HG03097 (cell line): ENCODE measurements around the gene SIDT2.
A peak's percentile ranks its signal among the peaks of the same experiment; 100 is the strongest.
"Not testable (repeated sequence)": the region's sequence is repeated elsewhere in the genome, so short reads cannot be mapped to it uniquely, and the experiment has no call there.

Experiments used
- ATAC-seq: cut with Tn5 transposase; IDR thresholded peaks from one replicate; pipeline ENCODE4 v1.9.1; 2021; ENCODE audit not compliant: unreplicated experiment, low FRiP score

SIDT2 gene

DNA sequence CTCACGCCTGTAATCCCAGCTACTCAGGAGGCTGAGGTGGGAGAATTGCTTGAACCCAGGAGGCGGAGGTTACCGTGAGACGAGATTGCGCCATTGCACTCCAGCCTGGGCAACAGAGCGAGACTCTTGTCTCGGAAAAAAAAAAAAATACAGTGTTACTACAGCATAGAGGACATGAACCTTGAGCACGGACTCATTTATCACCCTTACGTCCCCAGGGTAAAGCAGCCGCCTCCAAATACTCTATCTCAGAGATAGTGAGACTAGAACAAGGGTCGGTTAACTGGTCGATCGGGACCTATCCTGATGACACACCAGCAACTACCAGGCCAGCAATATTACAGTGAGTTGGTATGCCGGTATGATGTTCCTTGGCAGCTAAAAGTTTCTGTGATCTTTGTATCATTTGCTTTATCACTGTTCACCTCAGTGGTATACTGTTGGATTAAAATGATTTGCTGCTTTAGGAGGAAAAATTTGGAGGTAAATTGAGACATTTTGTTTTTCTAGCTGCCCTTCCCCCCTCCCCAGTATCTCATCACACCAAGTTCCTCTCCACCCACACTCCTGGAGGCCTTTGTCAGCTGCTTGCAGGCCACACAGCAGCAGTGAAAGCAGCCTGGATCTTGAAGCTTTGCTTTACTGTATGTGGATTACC is 7.0 kb upstream of the SIDT2 start:
- no peak for ATAC-seq

DNA sequence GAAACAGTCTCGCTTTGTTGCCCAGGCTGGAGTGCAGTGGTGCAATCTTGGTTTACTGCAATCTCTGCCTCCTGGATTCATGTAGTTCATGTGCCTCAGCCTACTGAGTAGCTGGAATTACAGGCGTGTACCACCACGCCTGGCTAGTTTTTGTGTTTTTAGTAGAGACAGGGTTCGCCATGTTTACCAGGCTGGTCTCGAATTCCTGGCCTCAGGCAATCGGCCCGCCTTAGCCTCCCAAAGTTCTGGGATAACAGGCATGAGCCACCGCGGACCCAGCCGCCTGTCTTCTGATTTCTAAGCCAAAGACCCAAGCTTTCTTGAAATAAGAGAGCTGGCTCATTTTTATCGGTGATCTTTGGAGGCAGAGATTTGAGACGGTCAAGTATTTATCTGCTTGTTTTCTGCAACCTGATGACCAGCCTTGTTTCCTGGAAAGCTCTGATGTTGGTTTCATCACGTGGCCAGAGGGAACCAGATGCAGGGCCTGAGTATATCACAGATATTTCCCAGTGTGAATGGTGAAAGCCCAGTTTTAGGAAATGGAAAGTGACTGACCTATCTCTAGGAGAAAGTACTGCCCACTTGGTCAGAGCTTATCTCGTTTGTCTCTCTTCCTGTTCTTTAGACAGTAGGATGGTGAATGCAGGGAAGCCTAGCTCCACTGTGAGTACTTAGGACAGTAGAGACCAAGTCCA is 5.7 kb upstream of the SIDT2 start:
- ATAC-seq = no peak

DNA sequence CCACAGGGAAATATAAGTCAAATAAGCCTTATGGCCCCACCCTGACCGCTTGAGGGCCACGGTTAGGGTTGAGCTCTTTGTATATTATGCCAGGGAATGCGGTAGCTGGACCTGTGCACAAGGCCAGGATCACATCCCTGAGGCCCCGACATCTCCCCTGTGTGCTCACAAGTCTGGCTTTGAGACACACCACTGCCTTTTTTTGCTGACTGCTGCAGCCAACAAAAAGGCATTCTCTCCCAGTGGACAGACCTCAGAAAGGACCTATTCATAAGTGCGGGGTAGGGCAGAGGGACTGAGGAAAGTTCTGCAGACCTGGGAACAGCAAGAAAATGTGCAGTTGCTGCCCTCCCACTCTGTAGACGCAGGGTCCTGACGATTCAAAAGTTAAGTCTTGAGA is 3.4 kb upstream of the SIDT2 start:
- ATAC-seq = no peak

DNA sequence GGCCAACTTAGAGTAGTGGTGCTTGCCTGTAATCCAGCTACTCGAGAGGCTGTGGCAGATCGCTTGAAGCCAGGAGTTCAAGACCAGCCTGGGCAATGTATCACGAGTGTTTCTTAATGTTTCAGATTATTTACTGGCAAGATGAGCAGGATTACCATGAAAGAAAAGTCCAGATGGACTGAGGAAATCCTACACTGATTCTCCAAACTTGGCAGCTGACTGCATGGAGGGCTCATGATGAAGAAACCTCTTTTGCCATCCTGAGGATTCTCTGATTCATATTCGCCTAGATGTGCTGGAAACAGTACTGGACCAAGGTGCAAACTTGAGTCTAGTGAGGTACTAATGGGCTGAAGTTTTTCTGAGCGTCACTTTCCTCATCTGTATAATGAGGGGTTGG is 2.8 kb upstream of the SIDT2 start:
- no peak for ATAC-seq

DNA sequence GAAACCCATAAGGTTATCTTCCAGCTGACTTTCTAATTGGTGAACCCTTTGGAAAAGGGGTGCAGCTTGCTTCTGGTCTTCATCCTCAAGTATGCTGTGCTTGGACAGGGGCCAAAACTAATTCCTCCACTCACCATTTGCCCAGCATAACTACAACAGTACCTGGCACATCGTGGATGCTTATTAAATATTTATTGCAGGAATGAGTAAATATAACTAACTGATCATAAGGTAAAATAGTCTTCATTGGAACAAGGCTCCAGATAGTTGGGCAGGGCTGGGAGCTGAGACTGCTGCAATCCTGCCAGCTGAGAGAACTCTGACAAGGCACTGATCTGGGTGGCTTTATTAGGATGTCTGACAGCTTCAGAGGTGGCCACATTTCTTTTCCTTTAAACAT is 2.4 kb upstream of the SIDT2 start:
- ATAC-seq = no peak

DNA sequence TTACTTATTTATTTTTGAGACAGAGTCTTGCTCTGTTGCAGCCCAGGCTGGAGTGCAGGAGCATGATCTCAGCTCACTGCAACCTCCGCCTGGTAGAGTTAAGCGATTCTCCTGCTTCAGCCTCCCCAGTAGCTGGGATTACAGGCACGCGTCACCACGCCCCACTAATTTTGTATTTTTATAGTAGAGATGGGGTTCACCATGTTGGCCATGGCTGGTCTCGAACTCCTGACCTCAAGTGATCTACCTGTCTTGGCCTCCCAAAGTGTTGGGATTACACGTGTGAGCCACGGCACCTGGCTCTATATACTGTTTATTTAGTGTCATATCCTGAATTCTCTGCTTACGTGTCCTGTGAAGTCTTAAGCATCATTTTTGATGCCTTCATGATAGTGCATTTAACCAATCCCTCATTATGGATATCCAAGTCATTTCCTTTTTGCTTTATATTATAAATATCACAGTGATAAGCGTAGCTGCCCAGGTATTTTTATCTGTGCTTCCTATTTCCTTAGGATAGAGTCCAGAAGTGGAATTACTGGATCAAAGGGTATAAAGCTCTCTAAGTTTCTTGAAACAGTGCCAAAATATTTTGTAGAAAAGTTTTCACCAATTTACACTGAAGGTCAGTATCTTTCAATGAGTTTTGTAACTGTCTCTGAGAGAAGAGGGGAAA is 871 bp upstream of the SIDT2 start:
- ATAC-seq = no peak

DNA sequence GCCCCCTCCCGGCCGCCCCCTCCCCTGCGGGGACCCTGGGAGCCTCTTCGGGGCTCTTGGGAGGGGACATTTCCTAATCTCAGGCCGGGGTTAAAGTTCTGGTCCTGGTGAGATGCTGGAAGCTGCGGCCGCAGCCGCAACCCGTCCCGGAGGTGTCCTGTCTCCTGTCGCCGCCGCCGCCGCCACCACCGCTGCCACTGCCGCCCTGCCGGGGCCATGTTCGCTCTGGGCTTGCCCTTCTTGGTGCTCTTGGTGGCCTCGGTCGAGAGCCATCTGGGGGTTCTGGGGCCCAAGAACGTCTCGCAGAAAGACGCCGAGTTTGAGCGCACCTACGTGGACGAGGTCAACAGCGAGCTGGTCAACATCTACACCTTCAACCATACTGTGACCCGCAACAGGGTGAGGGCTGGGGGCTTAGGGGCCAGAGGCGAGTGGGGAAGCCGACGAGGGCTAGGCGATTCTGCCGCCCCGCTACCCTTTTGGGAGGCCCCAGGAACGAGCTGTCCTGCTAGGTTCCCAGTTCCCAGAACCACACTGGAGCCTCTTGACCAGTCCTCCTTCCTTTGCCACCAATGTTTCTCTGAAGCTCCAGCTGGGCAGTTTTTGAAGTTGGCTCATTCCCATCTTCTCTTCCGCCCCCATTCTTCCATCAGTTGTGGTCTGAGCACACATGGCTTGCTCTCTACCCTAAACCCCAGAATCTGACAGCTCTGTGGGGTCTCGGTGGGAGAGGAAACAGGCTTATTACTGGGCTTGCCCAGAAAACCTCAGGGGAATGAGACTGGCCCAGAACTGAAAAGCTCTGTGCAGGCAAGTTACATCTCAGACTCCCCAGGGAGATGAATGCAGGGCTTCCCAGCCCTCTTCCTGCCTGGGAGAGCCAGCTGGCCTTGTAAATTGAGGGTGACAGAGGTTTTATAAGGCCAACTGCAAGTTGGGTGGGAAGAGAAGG is 781 bp downstream of the SIDT2 start:
- ATAC-seq = peak; percentile 24

DNA sequence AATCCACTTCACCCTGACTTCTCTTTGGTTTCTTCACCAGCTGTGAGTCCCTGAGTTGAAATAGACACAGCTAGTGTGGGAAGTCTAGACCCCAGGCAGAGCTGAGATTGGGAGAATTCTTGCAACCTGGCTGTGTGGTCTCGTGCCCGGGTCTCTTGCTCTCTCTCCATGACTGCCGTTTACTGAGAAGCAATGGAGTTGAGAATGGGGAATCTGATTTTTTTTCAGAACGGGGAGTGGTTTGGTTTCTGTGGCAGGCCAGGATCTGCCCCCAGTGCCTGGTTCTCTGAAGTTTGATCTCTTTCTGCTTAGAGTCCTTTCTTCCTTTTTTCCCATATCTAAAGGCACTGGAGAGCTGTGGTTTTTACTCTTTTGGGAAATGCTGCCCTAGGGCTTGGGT is 1.5 kb downstream of the SIDT2 start:
- ATAC-seq = no peak

DNA sequence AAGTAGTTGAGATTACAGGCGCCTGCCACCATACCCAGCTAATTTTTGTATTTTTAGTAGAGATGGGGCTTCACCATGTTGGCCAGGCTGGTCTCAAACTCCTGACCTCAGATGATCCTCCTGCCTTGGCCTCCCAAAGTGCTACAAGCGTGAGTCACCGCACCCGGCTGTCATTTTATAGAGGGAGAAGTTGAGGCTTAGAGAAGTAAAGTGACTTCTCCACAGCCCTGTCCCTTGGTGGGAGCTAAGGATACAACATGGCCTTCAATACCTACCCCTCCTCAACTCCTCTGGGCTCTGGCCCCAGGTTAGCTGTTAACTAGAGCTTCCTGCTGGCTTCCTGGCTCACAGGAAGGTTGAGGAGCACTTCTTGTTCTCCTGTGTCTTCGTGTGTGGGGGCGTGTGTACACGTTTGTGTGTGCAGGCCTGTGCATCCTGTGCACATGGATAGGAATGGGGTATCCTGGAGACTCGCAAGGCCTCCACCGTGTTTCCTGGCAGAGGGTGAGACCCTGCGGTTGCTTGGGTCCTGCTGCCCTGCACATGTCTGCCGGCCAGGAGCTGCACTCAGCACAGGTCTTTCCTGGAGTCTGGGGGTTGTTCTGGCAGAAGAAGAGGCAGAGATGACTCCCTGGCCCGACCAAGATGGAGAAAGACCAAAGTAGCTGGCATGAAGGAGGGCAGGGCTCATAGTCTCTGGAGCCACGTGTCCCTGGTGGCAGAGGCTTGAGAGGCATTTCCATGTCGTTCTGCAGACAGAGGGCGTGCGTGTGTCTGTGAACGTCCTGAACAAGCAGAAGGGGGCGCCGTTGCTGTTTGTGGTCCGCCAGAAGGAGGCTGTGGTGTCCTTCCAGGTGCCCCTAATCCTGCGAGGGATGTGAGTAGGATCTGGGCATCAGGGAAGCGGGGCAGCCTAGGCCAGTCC is 2.4 kb downstream of the SIDT2 start:
- ATAC-seq = no peak

DNA sequence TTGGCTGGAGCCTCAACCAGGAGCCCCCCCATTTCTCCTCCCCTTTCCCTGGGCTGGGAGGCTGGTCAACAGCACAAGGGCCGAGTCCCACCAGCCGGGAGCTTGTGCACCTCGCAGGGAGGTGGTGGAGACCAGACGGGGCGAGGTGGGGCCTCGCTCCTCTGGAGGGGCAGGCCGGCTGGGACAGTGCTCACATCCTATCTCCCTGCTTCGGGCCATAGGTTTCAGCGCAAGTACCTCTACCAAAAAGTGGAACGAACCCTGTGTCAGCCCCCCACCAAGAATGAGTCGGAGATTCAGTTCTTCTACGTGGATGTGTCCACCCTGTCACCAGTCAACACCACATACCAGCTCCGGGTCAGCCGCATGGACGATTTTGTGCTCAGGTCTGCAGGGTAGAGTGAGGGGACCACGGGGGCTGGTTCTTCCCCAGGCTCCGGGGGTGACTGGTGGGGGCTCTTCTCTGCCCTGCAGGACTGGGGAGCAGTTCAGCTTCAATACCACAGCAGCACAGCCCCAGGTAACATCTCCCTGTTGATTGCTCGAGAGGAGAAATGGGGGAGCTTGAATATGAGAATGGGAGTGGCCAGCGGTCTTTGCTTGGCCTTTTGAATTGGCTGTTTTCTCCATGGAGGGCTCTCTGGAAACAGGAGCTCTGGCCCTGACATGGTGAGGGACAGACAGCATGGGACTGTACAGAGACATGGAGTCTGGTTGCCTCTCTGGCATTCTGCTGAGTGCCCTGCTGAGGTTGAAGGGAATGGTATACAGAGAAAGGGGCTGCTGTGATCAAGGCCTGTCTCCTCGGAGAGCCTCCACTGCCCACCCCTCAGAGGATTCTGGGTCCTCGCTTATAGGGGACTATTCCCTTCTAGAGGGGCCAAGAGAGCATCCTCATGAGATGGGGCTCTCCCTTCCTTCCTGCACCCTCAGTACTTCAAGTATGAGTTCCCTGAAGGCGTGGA is 3.3 kb downstream of the SIDT2 start:
- ATAC-seq = no peak

DNA sequence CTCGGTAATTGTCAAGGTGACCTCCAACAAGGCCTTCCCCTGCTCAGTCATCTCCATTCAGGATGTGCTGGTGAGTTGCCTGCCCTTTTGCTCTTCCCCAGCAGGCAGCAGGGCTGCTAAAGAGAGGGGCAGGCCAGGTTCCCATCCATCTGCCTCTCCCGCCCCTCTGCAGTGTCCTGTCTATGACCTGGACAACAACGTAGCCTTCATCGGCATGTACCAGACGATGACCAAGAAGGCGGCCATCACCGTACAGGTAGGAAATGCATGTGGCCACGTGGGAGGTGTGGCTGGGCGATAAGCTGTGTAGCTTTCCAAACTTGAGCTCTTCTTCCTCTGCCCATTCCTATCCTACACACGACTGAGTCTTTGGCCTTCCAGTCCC is 4.0 kb downstream of the SIDT2 start:
- no peak for ATAC-seq

DNA sequence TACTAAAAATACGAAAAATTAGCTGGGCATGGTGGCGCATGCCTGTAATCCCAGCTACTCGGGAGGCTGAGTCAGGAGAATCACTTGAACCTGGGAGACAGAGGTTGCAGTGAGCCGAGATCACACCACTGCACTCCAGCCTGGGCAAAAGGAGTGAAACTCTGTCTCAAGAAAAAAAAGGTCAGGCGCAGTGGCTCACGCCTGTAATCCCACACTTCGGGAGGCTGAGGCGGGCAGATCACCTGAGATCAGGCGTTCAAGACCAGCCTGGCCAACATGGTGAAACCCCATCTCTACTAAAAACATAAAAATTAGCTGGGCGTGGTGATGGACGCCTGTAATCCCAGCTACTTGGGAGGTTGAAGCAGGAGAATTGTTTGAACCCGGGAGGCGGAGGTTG is 4.6 kb downstream of the SIDT2 start:
- ATAC-seq = not testable (repeated sequence)

DNA sequence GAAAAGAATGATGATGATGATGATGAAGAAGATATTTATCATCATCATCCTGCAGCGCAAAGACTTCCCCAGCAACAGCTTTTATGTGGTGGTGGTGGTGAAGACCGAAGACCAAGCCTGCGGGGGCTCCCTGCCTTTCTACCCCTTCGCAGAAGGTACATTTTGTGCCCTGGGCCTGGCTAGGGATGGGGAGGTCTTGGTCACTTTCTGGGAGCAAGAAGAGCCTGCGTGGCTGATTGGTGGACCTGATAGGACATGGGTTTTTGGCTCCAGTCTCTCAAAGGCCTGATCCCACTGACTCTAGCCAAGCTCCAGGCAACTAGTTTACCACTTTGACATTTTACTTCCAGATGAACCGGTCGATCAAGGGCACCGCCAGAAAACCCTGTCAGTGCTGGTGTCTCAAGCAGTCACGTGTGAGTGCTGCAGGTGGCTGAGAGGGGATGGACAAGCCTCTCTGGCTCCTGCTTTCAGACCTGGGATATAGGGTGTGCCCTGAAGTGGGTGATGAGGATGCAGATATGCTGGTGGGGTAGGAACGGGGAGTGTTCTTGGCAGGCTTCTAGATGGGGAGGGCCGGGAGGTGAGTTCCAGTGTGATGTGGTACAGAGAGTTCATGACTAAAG is 5.3 kb downstream of the SIDT2 start:
- no peak for ATAC-seq

DNA sequence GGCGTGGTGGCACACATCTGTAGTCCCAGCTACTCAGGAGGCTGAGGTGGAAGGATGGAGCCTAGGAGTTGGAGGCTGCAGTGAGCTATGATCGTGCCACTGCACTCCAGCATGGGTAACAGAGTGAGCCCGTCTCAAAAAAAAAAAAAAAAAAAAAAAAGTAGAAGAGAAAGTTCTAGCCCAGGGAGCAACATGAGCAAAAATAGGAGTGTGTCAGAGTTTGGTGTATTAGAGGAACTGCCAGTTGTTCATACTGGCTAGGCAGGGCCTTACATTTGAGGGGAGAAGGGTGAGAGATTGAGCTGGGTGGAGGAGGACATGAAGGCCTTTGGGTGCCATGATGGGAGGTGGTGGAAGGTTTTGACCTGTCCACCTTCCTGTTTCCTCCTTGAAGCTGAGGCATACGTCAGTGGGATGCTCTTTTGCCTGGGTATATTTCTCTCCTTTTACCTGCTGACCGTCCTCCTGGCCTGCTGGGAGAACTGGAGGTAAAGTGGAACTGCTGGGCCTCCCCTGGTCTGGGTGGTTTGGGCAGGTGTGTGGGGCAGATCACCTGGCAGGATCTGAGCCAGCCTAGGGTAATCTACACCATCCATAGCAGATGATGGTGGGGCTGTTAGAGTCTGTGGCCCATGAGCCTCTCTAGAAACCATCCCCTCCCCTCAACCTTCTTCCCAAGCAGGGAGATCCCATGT is 7.3 kb downstream of the SIDT2 start:
- ATAC-seq = no peak

DNA sequence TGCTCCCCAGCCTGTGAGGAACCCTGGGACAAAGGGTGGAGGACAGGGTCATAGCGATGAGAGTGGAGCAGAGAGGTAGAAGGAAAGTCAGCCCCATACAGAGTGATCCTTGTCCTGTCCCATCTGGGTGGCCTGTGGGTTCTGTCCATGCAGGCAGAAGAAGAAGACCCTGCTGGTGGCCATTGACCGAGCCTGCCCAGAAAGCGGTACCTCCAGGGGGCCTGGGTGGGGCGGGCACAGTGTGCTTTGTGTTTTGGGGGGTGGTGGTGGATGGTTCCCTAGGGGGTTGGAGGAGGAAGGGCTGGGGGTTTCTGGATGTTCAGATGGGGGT is 7.9 kb downstream of the SIDT2 start:
- no peak for ATAC-seq

DNA sequence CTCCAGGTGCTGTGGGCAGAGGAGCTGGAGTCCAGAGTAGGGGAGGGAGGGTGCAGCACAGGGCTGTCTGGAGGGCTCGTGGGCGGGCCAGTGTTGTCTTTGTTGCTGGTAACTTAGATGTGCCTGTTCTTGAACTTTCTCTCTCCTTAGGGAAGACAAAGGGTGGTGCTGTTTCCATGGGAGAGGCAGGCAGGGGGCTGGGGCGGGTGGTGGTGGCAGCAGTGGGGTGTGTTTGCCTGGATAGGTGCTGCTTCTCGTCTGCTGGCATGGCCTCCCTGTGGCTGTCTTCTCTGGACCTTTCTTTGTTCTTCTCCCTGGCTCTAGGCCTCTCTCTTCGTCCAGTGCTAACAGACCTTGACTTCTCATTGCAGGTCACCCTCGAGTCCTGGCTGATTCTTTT is 8.5 kb downstream of the SIDT2 start:
- ATAC-seq = no peak

DNA sequence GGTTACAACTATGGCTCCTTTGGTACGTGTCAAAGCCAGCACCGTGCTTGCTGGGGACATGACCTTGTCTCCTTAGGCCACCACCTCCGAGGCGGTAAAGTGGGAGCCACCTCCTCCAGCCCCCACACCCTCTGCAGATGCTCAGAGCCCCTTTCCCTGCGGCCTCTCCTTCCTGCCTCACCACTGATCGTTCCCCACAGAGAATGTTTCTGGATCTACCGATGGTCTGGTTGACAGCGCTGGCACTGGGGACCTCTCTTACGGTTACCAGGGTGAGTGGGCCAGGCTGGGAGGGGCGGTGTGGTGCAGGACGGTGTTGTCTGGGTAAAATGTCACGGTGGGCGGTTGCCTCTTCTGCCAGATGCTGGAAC is 8.9 kb downstream of the SIDT2 start:
- no peak for ATAC-seq
